ENCODE measurements around the gene LIMCH1. TPM values are rescaled to one million over a fixed set of nuclear protein-coding genes. Genes with fewer than 3 reads are reported as not detected.

Gene LIMCH1
- total RNA-seq, 1 donor from 2014 or later = 7.1 TPM

DNA sequence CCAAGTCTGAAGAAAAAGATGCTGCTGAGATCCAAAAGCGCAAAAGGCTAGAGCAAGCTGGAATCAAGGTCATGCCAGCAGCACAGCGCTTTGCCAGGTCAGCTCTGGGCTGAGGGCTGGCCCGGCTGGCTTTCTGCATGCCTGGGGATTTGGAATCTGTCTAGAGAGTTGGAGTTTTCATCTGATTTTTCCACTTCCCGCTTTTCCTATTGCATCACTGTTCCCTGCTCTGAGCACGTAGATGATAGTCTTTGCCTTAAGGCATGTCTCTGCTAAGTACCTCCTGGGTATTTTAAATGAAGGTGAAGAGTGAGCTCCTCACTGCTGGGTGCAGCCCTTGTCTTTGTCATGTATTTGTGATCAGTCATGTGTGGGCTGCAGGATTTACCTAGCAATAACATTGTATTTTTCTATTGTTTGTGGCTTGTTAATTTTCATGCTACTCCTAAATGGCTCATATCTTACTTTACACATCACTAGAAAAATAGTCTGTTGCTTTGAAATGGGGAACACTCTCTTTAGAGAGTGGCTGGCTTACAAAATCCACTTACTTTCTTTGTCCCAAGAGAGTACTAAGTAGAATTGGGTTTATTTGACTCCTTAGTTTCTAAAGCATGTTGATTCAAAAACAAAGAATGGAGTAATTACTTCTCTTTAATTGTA, 82.8 kb downstream of the LIMCH1 start:
- H4K20me1 ChIP-seq (ENCODE audit: insufficient read depth, low read length) = no peaks in the 10 kb centered on the region
- no peak overlapping the region for H3K4me3 ChIP-seq (ENCODE audit: insufficient read depth, low read depth, low read length)
- H2AFZ ChIP-seq (ENCODE audit: low read depth, low read length) = no peak overlapping the region
- H3K27me3 ChIP-seq (ENCODE audit: insufficient read depth, low read length) = no peaks in the 10 kb centered on the region
- no peaks in the 10 kb centered on the region for H3K9me3 ChIP-seq (ENCODE audit: insufficient read depth, low read depth, low read length)
- no peaks in the 10 kb centered on the region for H3K4me1 Mint-ChIP-seq (ENCODE audit: low read depth, unreplicated experiment)
- H3K27ac ChIP-seq (ENCODE audit: low read depth, low read length) = no peak overlapping the region
- peaks cover 9% of the 10 kb centered on the region for H3K27me3 Mint-ChIP-seq (ENCODE audit: low read depth, unreplicated experiment)
- H3K27ac Mint-ChIP-seq (ENCODE audit: unreplicated experiment) = no peak overlapping the region
- H3K9ac ChIP-seq (ENCODE audit: low read length) = no peak overlapping the region
- H3K4me2 ChIP-seq (ENCODE audit: low read length) = no peak overlapping the region
- FAIRE-seq = no peak
- H3K9me3 Mint-ChIP-seq (ENCODE audit: unreplicated experiment) = no peaks in the 10 kb centered on the region
- no peaks in the 10 kb centered on the region for H3K36me3 Mint-ChIP-seq (ENCODE audit: low read depth, unreplicated experiment)
- no peak for TF ChIP-seq CTCF (IDR thresholded peaks at IDR 0.05; ENCODE audit: insufficient read depth, low read depth, low read length)
- TF ChIP-seq EZH2 (IDR thresholded peaks at IDR 0.05; ENCODE audit: insufficient read depth, low read length) = no peak
- H3K4me3 Mint-ChIP-seq (ENCODE audit: unreplicated experiment) = no peak overlapping the region
- no peaks in the 10 kb centered on the region for H3K36me3 ChIP-seq (ENCODE audit: insufficient read depth, low read length)
- DNase-seq (ENCODE audit: low read depth) = no peak
- no peaks in the 10 kb centered on the region for H3K4me1 ChIP-seq (ENCODE audit: insufficient read depth, low read length)
- no peaks in the 10 kb centered on the region for H3K79me2 ChIP-seq (ENCODE audit: insufficient read depth, low read length)

- TF ChIP-seq CTCF (IDR thresholded peaks at IDR 0.05; ENCODE audit: insufficient read depth, low read depth, low read length) (no peak), EZH2 (IDR thresholded peaks at IDR 0.05; ENCODE audit: insufficient read depth, low read length) (no peak)
- peaks cover 16% of the 10 kb centered on the region for H3K27me3 Mint-ChIP-seq (ENCODE audit: low read depth, unreplicated experiment)
- H3K9me3 Mint-ChIP-seq (ENCODE audit: unreplicated experiment) = no peaks in the 10 kb centered on the region
- no peaks in the 10 kb centered on the region for H3K79me2 ChIP-seq (ENCODE audit: insufficient read depth, low read length)
- no peak overlapping the region for H3K27ac Mint-ChIP-seq (ENCODE audit: unreplicated experiment)
- H3K4me1 Mint-ChIP-seq (ENCODE audit: low read depth, unreplicated experiment) = no peaks in the 10 kb centered on the region
- H3K9ac ChIP-seq (ENCODE audit: low read length) = no peak overlapping the region
- H3K4me1 ChIP-seq (ENCODE audit: insufficient read depth, low read length) = no peaks in the 10 kb centered on the region
- no peak overlapping the region for H3K4me3 Mint-ChIP-seq (ENCODE audit: unreplicated experiment)
- no peak overlapping the region for H3K4me2 ChIP-seq (ENCODE audit: low read length)
- no peaks in the 10 kb centered on the region for H3K36me3 ChIP-seq (ENCODE audit: insufficient read depth, low read length)
- H3K4me3 ChIP-seq (ENCODE audit: insufficient read depth, low read depth, low read length) = no peak overlapping the region
- H3K9me3 ChIP-seq (ENCODE audit: insufficient read depth, low read depth, low read length) = no peaks in the 10 kb centered on the region
- no peak overlapping the region for H2AFZ ChIP-seq (ENCODE audit: low read depth, low read length)
- FAIRE-seq = no peak
- no peaks in the 10 kb centered on the region for H4K20me1 ChIP-seq (ENCODE audit: insufficient read depth, low read length)
- H3K36me3 Mint-ChIP-seq (ENCODE audit: low read depth, unreplicated experiment) = no peaks in the 10 kb centered on the region
- no peak for DNase-seq (ENCODE audit: low read depth)
- no peak overlapping the region for H3K27ac ChIP-seq (ENCODE audit: low read depth, low read length)
- H3K27me3 ChIP-seq (ENCODE audit: insufficient read depth, low read length) = no peaks in the 10 kb centered on the region
Observed at GRCh38 chr4:41622787-41623186, 84.8 kb downstream of the LIMCH1 start.

- no peak overlapping the region for H3K4me3 ChIP-seq (ENCODE audit: insufficient read depth, low read depth, low read length)
- H4K20me1 ChIP-seq (ENCODE audit: insufficient read depth, low read length) = no peaks in the 10 kb centered on the region
- H3K9me3 ChIP-seq (ENCODE audit: insufficient read depth, low read depth, low read length) = no peaks in the 10 kb centered on the region
- no peaks in the 10 kb centered on the region for H3K27me3 ChIP-seq (ENCODE audit: insufficient read depth, low read length)
- Mint-ChIP-seq H3K27me3 (ENCODE audit: low read depth, unreplicated experiment) (peaks cover 18% of the 10 kb centered on the region), H3K4me1 (ENCODE audit: low read depth, unreplicated experiment) (no peaks in the 10 kb centered on the region), H3K27ac (ENCODE audit: unreplicated experiment) (no peak overlapping the region), H3K36me3 (ENCODE audit: low read depth, unreplicated experiment) (no peaks in the 10 kb centered on the region), H3K4me3 (ENCODE audit: unreplicated experiment) (no peak overlapping the region), H3K9me3 (ENCODE audit: unreplicated experiment) (no peaks in the 10 kb centered on the region)
- no peak overlapping the region for H3K27ac ChIP-seq (ENCODE audit: low read depth, low read length)
- H3K9ac ChIP-seq (ENCODE audit: low read length) = no peak overlapping the region
- H3K36me3 ChIP-seq (ENCODE audit: insufficient read depth, low read length) = no peaks in the 10 kb centered on the region
- no peak for TF ChIP-seq EZH2 (IDR thresholded peaks at IDR 0.05; ENCODE audit: insufficient read depth, low read length)
- no peak for TF ChIP-seq CTCF (IDR thresholded peaks at IDR 0.05; ENCODE audit: insufficient read depth, low read depth, low read length)
- no peak for FAIRE-seq
- no peaks in the 10 kb centered on the region for H3K4me1 ChIP-seq (ENCODE audit: insufficient read depth, low read length)
- DNase-seq (ENCODE audit: low read depth) = no peak
- no peak overlapping the region for H3K4me2 ChIP-seq (ENCODE audit: low read length)
- no peaks in the 10 kb centered on the region for H3K79me2 ChIP-seq (ENCODE audit: insufficient read depth, low read length)
- H2AFZ ChIP-seq (ENCODE audit: low read depth, low read length) = no peak overlapping the region
Observed at GRCh38 chr4:41624765-41625164, 86.8 kb downstream of the LIMCH1 start.
